AG09309 (cell line): Measurements from ENCODE around the gene WDR83.
"Not testable (repeated sequence)": the region's sequence is repeated elsewhere in the genome, so short reads cannot be mapped to it uniquely, and the experiment has no call there.

Experiments
- DNase-seq: peaks from one replicate; pipeline ENCODE4 v3.0.0-alpha.2; 2010; ENCODE audit warnings: low read depth
- H3K4me3 ChIP-seq: 2 replicates; pipeline ENCODE4 v1.5.1; 2011; ENCODE audit warnings: mild to moderate bottlenecking, low read depth, low read length, moderate library complexity; ENCODE audit not compliant: control insufficient read depth
- CTCF ChIP-seq: IDR thresholded peaks from 2 replicates; pipeline ENCODE4 v1.5.1; 2011; ENCODE audit warnings: mild to moderate bottlenecking, low read depth, low read length, inconsistent platforms; ENCODE audit not compliant: insufficient read depth, control insufficient read depth; ENCODE audit errors: missing control alignments

The WDR83 gene

GRCh38 chr19:12695096-12695495 lies 28.5 kb downstream of the WDR83 start:
- no peak for DNase-seq
- no peak overlapping the region for H3K4me3 ChIP-seq
- TF ChIP-seq CTCF: no peak

- TF ChIP-seq CTCF: no peak
- DNase-seq: no peak
- peak overlapping the region; percentile 74 for H3K4me3 ChIP-seq
Measured at GRCh38 chr19:12695514-12695913, 28.9 kb downstream of the WDR83 start.

- TF ChIP-seq CTCF: no peak
- DNase-seq: no peak
- peak overlapping the region; percentile 74 for H3K4me3 ChIP-seq
Measured at GRCh38 chr19:12695997-12696365, 29.4 kb downstream of the WDR83 start.

GRCh38 chr19:12696366-12697335 lies 30.0 kb downstream of the WDR83 start, which contains the start of gene FBXW9:
FBXW9 (minus strand) TSS chr19:12696631; CDS start chr19:12696581, 50 bp downstream.
- peak; percentile 77 for DNase-seq
- no peak for TF ChIP-seq CTCF
- H3K4me3 ChIP-seq: peak within 1 kb of the TSS; percentile 74

GRCh38 chr19:12697425-12697824 lies 30.8 kb downstream of the WDR83 start:
- DNase-seq, H3K4me3 ChIP-seq: not testable (repeated sequence)

- no peak overlapping the region for H3K4me3 ChIP-seq
- no peak for DNase-seq
- no peak for TF ChIP-seq CTCF
Measured at GRCh38 chr19:12698138-12698537, 31.5 kb downstream of the WDR83 start.

GRCh38 chr19:12701596-12702282 lies 35.1 kb downstream of the WDR83 start:
- H3K4me3 ChIP-seq: no peak overlapping the region
- TF ChIP-seq CTCF: no peak
- no peak for DNase-seq
